KMS-11 (cell line): ENCODE data around the gene TMEM161A.

ENCODE experiments used
- H2AFZ ChIP-seq: fragments of 200-600 bp; sonication (generic); 2 replicates; pipeline ENCODE4 v1.6.1; 2016; ENCODE audit warnings: antibody characterized with exemption, mixed run types, low read depth
- H3K27ac ChIP-seq: fragments of 200-600 bp; sonication (generic); 2 replicates; pipeline ENCODE4 v1.6.1; 2016; ENCODE audit warnings: mild to moderate bottlenecking, mixed run types
- H3K27me3 ChIP-seq: fragments of 200-600 bp; sonication (generic); 2 replicates; pipeline ENCODE4 v1.6.1; 2017; ENCODE audit warnings: mild to moderate bottlenecking, low read depth, mixed run types, moderate library complexity; ENCODE audit not compliant: insufficient read depth
- H3K36me3 ChIP-seq: fragments of 200-600 bp; sonication (generic); 2 replicates; pipeline ENCODE4 v1.6.1; 2017; ENCODE audit warnings: mild to moderate bottlenecking, mixed run types; ENCODE audit not compliant: insufficient read depth
- H3K4me1 ChIP-seq: fragments of 200-600 bp; sonication (generic); 2 replicates; pipeline ENCODE4 v1.6.1; 2016; ENCODE audit warnings: mild to moderate bottlenecking, low read depth, mixed run types; ENCODE audit not compliant: poor library complexity, severe bottlenecking
- H3K4me2 ChIP-seq: fragments of 200-600 bp; sonication (generic); 2 replicates; pipeline ENCODE4 v1.7.0; 2016; ENCODE audit warnings: mild to moderate bottlenecking, mixed run types
- H3K4me3 ChIP-seq: fragments of 200-600 bp; sonication (generic); IDR thresholded peaks from 2 replicates; pipeline ENCODE4 v1.6.1; 2017; ENCODE audit warnings: low read depth, low read length, mixed read lengths; ENCODE audit not compliant: insufficient read depth
- H3K79me2 ChIP-seq: fragments of 200-600 bp; sonication (generic); 2 replicates; pipeline ENCODE4 v1.6.1; 2016; ENCODE audit warnings: low read depth, mixed run types; ENCODE audit not compliant: insufficient read depth
- H3K9ac ChIP-seq: fragments of 200-600 bp; sonication (generic); 2 replicates; pipeline ENCODE4 v1.6.1; 2016; ENCODE audit warnings: mild to moderate bottlenecking, mixed run types
- H4K20me1 ChIP-seq: fragments of 200-600 bp; sonication (generic); 2 replicates; pipeline ENCODE4 v1.6.1; 2016; ENCODE audit warnings: mild to moderate bottlenecking, mixed run types; ENCODE audit not compliant: insufficient read depth
- CTCF ChIP-seq: fragments of 200-600 bp; sonication (generic); conservative IDR thresholded peaks from 2 replicates; pipeline ENCODE4 v1.6.1; 2017; ENCODE audit warnings: low read depth, mild to moderate bottlenecking, antibody characterized with exemption, low read length, moderate library complexity, mixed read lengths

TMEM161A gene

GRCh38 chr19:19098703-19099632 is 39.3 kb downstream of the TMEM161A start:
- TF ChIP-seq CTCF = no peak
- H2AFZ ChIP-seq = no peak overlapping the region
- no peaks in the 10 kb centered on the region for H3K27me3 ChIP-seq
- no peaks in the 10 kb centered on the region for H3K36me3 ChIP-seq
- no peak overlapping the region for H3K4me3 ChIP-seq
- H3K9ac ChIP-seq = no peak overlapping the region
- no peaks in the 10 kb centered on the region for H3K4me1 ChIP-seq
- no peak overlapping the region for H3K4me2 ChIP-seq
- H4K20me1 ChIP-seq = no peaks in the 10 kb centered on the region
- no peak overlapping the region for H3K27ac ChIP-seq
- H3K79me2 ChIP-seq = no peaks in the 10 kb centered on the region

GRCh38 chr19:19098084-19098702 is 40.1 kb downstream of the TMEM161A start:
- Histone ChIP-seq H3K27me3 (no peaks in the 10 kb centered on the region), H3K4me2 (no peak overlapping the region), H3K36me3 (no peaks in the 10 kb centered on the region), H3K79me2 (no peaks in the 10 kb centered on the region), H4K20me1 (no peaks in the 10 kb centered on the region), H3K9ac (no peak overlapping the region), H3K4me1 (no peaks in the 10 kb centered on the region), H3K27ac (no peak overlapping the region), H3K4me3 (no peak overlapping the region), H2AFZ (no peak overlapping the region)
- no peak for TF ChIP-seq CTCF

- Histone ChIP-seq H3K4me1 (no peaks in the 10 kb centered on the region), H2AFZ (no peak overlapping the region), H3K4me2 (no peak overlapping the region), H3K27me3 (no peaks in the 10 kb centered on the region), H3K27ac (no peak overlapping the region), H3K79me2 (no peaks in the 10 kb centered on the region), H3K4me3 (no peak overlapping the region), H4K20me1 (no peaks in the 10 kb centered on the region), H3K36me3 (no peaks in the 10 kb centered on the region), H3K9ac (no peak overlapping the region)
- no peak for TF ChIP-seq CTCF
These were observed 41.3 kb downstream of the TMEM161A start for GRCh38 chr19:19096641-19097627.

- no peak overlapping the region for H3K9ac ChIP-seq
- no peak overlapping the region for H3K4me3 ChIP-seq
- no peak overlapping the region for H3K27ac ChIP-seq
- TF ChIP-seq CTCF = no peak
- H3K4me1 ChIP-seq = no peaks in the 10 kb centered on the region
- H3K4me2 ChIP-seq = no peak overlapping the region
- no peak overlapping the region for H2AFZ ChIP-seq
- H3K36me3 ChIP-seq = no peaks in the 10 kb centered on the region
- H3K79me2 ChIP-seq = no peaks in the 10 kb centered on the region
- H4K20me1 ChIP-seq = no peaks in the 10 kb centered on the region
- no peaks in the 10 kb centered on the region for H3K27me3 ChIP-seq
These were observed 42.6 kb downstream of the TMEM161A start for GRCh38 chr19:19095691-19096090.
